OCI-LY3 (cell line): ENCODE results near the gene TBXAS1.
"Not testable (repeated sequence)": the region's sequence is repeated elsewhere in the genome, so short reads cannot be mapped to it uniquely, and the experiment has no call there.

Source experiments
- CTCF ChIP-seq: fragments of 200-600, 300-600 bp; sonication (generic); IDR thresholded peaks from 2 replicates; pipeline ENCODE4 v1.5.1; 2014; ENCODE audit warnings: antibody characterized with exemption, low read length, low read depth
- EZH2phosphoT487 ChIP-seq: fragments of 200-600 bp; shearing (Covaris generic); IDR thresholded peaks from 2 replicates; pipeline ENCODE4 v1.6.1; 2018; ENCODE audit warnings: antibody characterized with exemption, mixed run types, low read depth

GRCh38 chr7:139843211-139843537 lies 14.1 kb downstream of the TBXAS1 start:
- not testable (repeated sequence) for TF ChIP-seq CTCF, EZH2phosphoT487
